B cell (primary cell): ENCODE results near the gene PGLYRP2. TPM values are rescaled to one million over a fixed set of nuclear protein-coding genes. Genes with fewer than 3 reads are reported as not detected.
"Not testable (repeated sequence)": the region's sequence is repeated elsewhere in the genome, so short reads cannot be mapped to it uniquely, and the experiment has no call there.

Experiments
- ATAC-seq: fragments of 200-7000 bp; cut with Tn5 transposase; one replicate; pipeline ENCODE4 v1.10.0; 2021; ENCODE audit warnings: low read depth, mild to moderate bottlenecking, moderate number of reproducible peaks, moderate library complexity
- CTCF ChIA-PET: fragments of 350-600 bp; sonication (Branson Sonifier 250); formaldehyde crosslinking; loops from one replicate; lab custom pipeline; 2021; ENCODE audit warnings: antibody characterized with exemption, inconsistent platforms; lab: Charles Lee
- POLR2A ChIA-PET: fragments of 350-600 bp; sonication (Branson Sonifier 250); formaldehyde crosslinking; loops from one replicate; lab custom pipeline; 2021; ENCODE audit warnings: antibody characterized with exemption; lab: Charles Lee
- DNase-seq: peaks from one replicate; pipeline ENCODE4 v3.0.0; 2013
- H2AFZ ChIP-seq: 2 replicates; pipeline ENCODE4 v1.6.1; 2012; ENCODE audit warnings: mild to moderate bottlenecking, low read depth, low read length; ENCODE audit not compliant: insufficient read depth, poor library complexity, severe bottlenecking
- H3K27ac ChIP-seq, 2 donors: 1 replicate in 1 of 2; 2 replicates in 1 of 2; pipeline ENCODE4 v1.5.1; 2012 to 2013; ENCODE audit warnings: low read length in 2 of 2, mild to moderate bottlenecking in 2 of 2, moderate library complexity in 1 of 2
- H3K27me3 ChIP-seq, 4 experiments: fragments of 200-600 bp in 1 of 4; sonication (generic) in 1 of 4; replicated peaks in 1 of 4; 1 replicate in 2 of 4; 2 replicates in 2 of 4; pipeline versions ENCODE4 v1.6.1 to v1.7.0; 2013 to 2016; ENCODE audit warnings: low read length in 3 of 4, mild to moderate bottlenecking in 2 of 4, mixed read lengths in 1 of 4, moderate library complexity in 1 of 4; ENCODE audit not compliant: insufficient read depth in 4 of 4, control insufficient read depth in 3 of 4; ENCODE audit errors: control extremely low read depth in 1 of 4
- H3K36me3 ChIP-seq, 2 experiments: replicated peaks in 1 of 2; 1 replicate in 1 of 2; 2 replicates in 1 of 2; pipeline versions ENCODE4 v1.6.1 to v1.7.1; 2013; ENCODE audit warnings: low read length in 1 of 2; ENCODE audit not compliant: insufficient read depth in 2 of 2, control insufficient read depth in 1 of 2; ENCODE audit errors: control extremely low read depth in 1 of 2, extremely low read depth in 1 of 2
- H3K4me1 ChIP-seq, 2 donors: fragments of 200-600 bp in 1 of 2; sonication (generic) in 1 of 2; 1 replicate in 1 of 2; 2 replicates in 1 of 2; pipeline versions ENCODE4 v1.5.1 to v1.6.1; 2013 to 2017; ENCODE audit warnings: low read length in 2 of 2; ENCODE audit not compliant: control insufficient read depth in 2 of 2, insufficient read depth in 2 of 2
- H3K4me2 ChIP-seq: replicated peaks from 2 replicates; pipeline ENCODE3; 2012; ENCODE audit warnings: mild to moderate bottlenecking, low read depth, low read length; ENCODE audit not compliant: poor library complexity, severe bottlenecking
- H3K4me3 ChIP-seq, 5 experiments: fragments of 200-600 bp in 1 of 5; sonication (generic) in 1 of 5; 1 replicate in 3 of 5; 2 replicates in 2 of 5; pipeline versions ENCODE4 v1.5.1 to v1.7.0; 2011 to 2016; ENCODE audit warnings: low read length in 4 of 5, mild to moderate bottlenecking in 4 of 5, low read depth in 2 of 5, control low read depth in 1 of 5, moderate library complexity in 1 of 5; ENCODE audit not compliant: insufficient read depth in 1 of 5; ENCODE audit errors: control extremely low read depth in 1 of 5, extremely low read depth in 1 of 5
- H3K79me2 ChIP-seq: fragments of 200-600 bp; sonication (generic); one replicate; pipeline ENCODE4 v1.6.0; 2016; ENCODE audit warnings: low read length; ENCODE audit not compliant: control insufficient read depth, insufficient read depth
- H3K9ac ChIP-seq: fragments of 200-600 bp; sonication (generic); 2 replicates; pipeline ENCODE4 v1.6.1; 2017; ENCODE audit warnings: mild to moderate bottlenecking, low read length, moderate library complexity
- H3K9me3 ChIP-seq, 3 donors: one replicate each; pipeline versions ENCODE4 v1.6.1 to v1.7.1; 2013; ENCODE audit warnings: low read length in 2 of 3; ENCODE audit not compliant: control insufficient read depth in 2 of 3, insufficient read depth in 1 of 3; ENCODE audit errors: control extremely low read depth in 1 of 3
- H4K20me1 ChIP-seq: 2 replicates; pipeline ENCODE4 v1.6.0; 2012; ENCODE audit warnings: mild to moderate bottlenecking, low read length; ENCODE audit not compliant: insufficient read depth, control insufficient read depth, poor library complexity, severe bottlenecking
- H3K27ac Mint-ChIP-seq: one replicate; pipeline ENCODE4 v1.8.0; 2021; ENCODE audit warnings: mixed read lengths
- H3K27me3 Mint-ChIP-seq: one replicate; pipeline ENCODE4 v1.8.0; 2021; ENCODE audit warnings: mixed read lengths
- H3K4me1 Mint-ChIP-seq: one replicate; pipeline ENCODE4 v1.8.0; 2021; ENCODE audit warnings: mixed read lengths
- H3K4me3 Mint-ChIP-seq: one replicate; pipeline ENCODE4 v1.8.0; 2021; ENCODE audit warnings: mixed read lengths
- H3K9me3 Mint-ChIP-seq: one replicate; pipeline ENCODE4 v1.8.0; 2022; ENCODE audit warnings: mixed read lengths; ENCODE audit not compliant: insufficient read depth
- EZH2 ChIP-seq: IDR thresholded peaks from 2 replicates; pipeline ENCODE4 v1.6.1; 2012; ENCODE audit warnings: borderline replicate concordance, low read depth, mild to moderate bottlenecking, moderate library complexity, low read length; ENCODE audit not compliant: insufficient read depth, poor library complexity, severe bottlenecking
- WGBS: methylation state at CpG from one replicate; pipeline ENCODE4 v1.1.5; 2013; ENCODE audit warnings: missing lambda C conversion rate; ENCODE audit not compliant: insufficient coverage; 5-methylcytosine and 5-hydroxymethylcytosine counted together
- intact Hi-C: fragments of 100-400 bp; cut with micrococcal nuclease; formaldehyde crosslinking; loops from one replicate; pipeline ENCODE4 v1.10.0; 2022
- polyA plus RNA-seq: library from polyadenylated mRNA; depleted of rRNA; stranded (reverse); fragments of >200 nt; gene quantifications from 2 replicates; pipeline ENCODE4 v1.2.3, GENCODE V29; 2012
- total RNA-seq, 2 donors: library from RNA; stranded (reverse); fragments of 120-200 nt in 1 of 2; gene quantifications; 1 replicate in 1 of 2; 2 replicates in 1 of 2; pipeline versions ENCODE4 v1.2.3 to v1.2.4, GENCODE V29; 2013 to 2022
- TF ChIP-seq, protein P1 (sequence below): fragments of 200-600 bp; IDR thresholded peaks from one replicate; pipeline ENCODE4 v1.8.0; 2022; ENCODE audit warnings: antibody characterized with exemption, mild to moderate bottlenecking

The PGLYRP2 gene
- total and polyA plus RNA-seq, 2 donors (not counting 1 experiment from before 2014, with no cell fraction given), result not detected

- intact Hi-C loops, result no loop called here
- H3K27me3 ChIP-seq, result peaks cover 0 to 10% (median 3%) of the 10 kb centered on the region in 4 experiments
- H3K27ac Mint-ChIP-seq, result no peak overlapping the region
- H3K4me1 ChIP-seq, result no peaks in the 10 kb centered on the region
- H3K9me3 Mint-ChIP-seq, result peaks cover 3% of the 10 kb centered on the region
- ATAC-seq, result no peak
- no peaks in the 10 kb centered on the region for H4K20me1 ChIP-seq
- peaks cover 22% of the 10 kb centered on the region for H3K27me3 Mint-ChIP-seq
- H3K9me3 ChIP-seq, result peaks cover 0 to 30% (median 14%) of the 10 kb centered on the region in 3 donors
- no peak overlapping the region for H3K27ac ChIP-seq
- H3K4me3 ChIP-seq, result no peak overlapping the region
- H3K79me2 ChIP-seq, result no peaks in the 10 kb centered on the region
- no peaks in the 10 kb centered on the region for H3K36me3 ChIP-seq
- TF ChIP-seq, protein P1, sequence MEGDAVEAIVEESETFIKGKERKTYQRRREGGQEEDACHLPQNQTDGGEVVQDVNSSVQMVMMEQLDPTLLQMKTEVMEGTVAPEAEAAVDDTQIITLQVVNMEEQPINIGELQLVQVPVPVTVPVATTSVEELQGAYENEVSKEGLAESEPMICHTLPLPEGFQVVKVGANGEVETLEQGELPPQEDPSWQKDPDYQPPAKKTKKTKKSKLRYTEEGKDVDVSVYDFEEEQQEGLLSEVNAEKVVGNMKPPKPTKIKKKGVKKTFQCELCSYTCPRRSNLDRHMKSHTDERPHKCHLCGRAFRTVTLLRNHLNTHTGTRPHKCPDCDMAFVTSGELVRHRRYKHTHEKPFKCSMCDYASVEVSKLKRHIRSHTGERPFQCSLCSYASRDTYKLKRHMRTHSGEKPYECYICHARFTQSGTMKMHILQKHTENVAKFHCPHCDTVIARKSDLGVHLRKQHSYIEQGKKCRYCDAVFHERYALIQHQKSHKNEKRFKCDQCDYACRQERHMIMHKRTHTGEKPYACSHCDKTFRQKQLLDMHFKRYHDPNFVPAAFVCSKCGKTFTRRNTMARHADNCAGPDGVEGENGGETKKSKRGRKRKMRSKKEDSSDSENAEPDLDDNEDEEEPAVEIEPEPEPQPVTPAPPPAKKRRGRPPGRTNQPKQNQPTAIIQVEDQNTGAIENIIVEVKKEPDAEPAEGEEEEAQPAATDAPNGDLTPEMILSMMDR, result no peak
- no peak for TF ChIP-seq EZH2
- H2AFZ ChIP-seq, result no peak overlapping the region
- H3K4me1 Mint-ChIP-seq, result no peaks in the 10 kb centered on the region
- DNase-seq, result no peak
- H3K4me2 ChIP-seq, result no peak overlapping the region
- CTCF ChIA-PET, result no interaction called here
- H3K9ac ChIP-seq, result no peak overlapping the region
- no CpG with 5 or more reads among the region's 3 CpGs for WGBS
- H3K4me3 Mint-ChIP-seq, result no peak overlapping the region
- POLR2A ChIA-PET, result no interaction called here
Observed at GRCh38 chr19:15516363-15516762, 37.1 kb upstream of the PGLYRP2 start.

DNA sequence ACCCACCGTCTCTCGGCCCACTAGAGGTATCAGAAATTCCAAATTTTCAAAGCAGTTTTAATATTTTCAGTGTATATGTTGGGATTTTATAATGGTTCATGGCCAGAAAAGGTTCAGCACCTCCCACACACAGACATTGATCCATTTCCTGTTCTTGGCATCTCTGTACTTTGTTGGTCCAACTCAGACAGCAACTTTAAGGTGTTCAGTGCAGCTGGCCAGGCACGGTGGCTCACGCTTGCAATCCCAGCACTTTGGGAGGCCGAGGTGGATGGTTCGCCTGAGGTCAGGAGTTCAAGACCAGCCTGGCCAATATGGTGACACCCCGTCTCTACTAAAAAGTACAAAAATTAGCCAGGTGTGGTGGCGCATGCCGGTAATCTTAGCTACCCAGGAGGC is 35.9 kb upstream of the PGLYRP2 start:
- Histone ChIP-seq H3K27me3 (peaks cover 0 to 14% (median 4%) of the 10 kb centered on the region in 4 experiments), H3K9me3 (peaks cover 0 to 30% (median 14%) of the 10 kb centered on the region in 3 donors)
- H3K79me2 ChIP-seq, H4K20me1 ChIP-seq, CTCF ChIA-PET, ATAC-seq, POLR2A ChIA-PET, intact Hi-C loops, H3K4me1 ChIP-seq, H3K4me2 ChIP-seq, H3K4me3 ChIP-seq, H3K36me3 ChIP-seq, H3K27ac ChIP-seq, H2AFZ ChIP-seq, H3K9ac ChIP-seq, H3K4me3 Mint-ChIP-seq, H3K27ac Mint-ChIP-seq, H3K4me1 Mint-ChIP-seq, H3K9me3 Mint-ChIP-seq, DNase-seq: not testable (repeated sequence)
- H3K27me3 Mint-ChIP-seq, result peaks cover 27% of the 10 kb centered on the region
- WGBS, result 99% methylated on average over 7 of the region's 9 CpGs
